HK-2 (cell line): ENCODE results near the gene EPN2.

Source experiments
- DNase-seq: peaks from one replicate; pipeline ENCODE4 v3.0.0-alpha.2; 2018; ENCODE audit not compliant: unreplicated experiment

EPN2 gene

DNA sequence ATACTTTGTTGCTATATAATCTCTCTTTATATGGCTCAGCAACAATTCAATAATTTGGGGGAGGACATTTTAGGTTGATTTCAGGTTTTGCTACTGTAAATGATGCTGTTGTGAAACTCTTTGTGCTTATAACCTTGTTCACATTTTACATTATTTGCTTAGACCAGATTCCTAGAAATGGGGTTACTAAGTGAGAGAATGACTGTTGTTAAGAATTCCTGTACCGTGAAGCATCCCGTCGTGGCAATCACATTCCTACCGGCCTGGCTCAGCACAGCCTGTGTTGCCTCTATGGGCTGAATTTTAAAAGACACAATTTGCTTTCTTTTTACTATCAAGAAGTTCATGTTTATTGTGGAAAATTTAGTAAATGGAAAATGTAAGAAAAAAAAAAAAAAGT lies 94.0 kb downstream of the EPN2 start:
- DNase-seq = peak; percentile 54

DNA sequence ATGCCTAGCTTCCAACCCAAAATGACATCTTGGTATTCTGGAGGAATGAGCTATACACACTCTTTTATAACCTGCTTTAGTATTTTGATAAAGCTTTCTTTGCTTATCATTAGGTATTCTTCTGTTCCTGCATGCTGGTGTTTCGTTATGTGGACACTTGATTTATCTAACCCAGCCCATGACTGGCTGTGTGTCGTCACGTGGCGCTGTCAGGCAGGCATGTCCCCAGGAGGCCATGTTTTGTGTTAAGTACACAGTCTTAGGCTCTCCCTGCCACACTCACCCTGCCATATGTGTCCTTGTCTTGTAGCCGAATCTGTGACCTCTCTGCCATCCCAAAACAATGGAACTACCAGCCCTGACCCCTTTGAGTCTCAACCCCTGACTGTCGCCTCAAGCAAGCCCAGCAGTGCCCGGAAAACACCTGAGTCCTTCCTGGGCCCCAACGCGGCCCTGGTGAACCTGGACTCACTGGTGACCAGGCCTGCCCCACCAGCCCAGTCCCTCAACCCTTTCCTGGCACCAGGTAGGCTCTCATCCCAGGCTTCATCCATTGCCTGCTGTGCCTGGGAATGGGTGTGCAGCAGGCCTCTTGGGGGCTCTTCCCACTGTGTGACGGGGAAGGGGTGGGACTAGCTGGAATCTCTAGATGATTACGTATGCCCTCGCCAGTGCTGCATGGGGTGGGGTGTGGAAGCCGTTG lies 94.5 kb downstream of the EPN2 start:
- no peak for DNase-seq

GRCh38 chr17:19332371-19333131 lies 95.4 kb downstream of the EPN2 start:
- DNase-seq = peak; percentile 51

DNA sequence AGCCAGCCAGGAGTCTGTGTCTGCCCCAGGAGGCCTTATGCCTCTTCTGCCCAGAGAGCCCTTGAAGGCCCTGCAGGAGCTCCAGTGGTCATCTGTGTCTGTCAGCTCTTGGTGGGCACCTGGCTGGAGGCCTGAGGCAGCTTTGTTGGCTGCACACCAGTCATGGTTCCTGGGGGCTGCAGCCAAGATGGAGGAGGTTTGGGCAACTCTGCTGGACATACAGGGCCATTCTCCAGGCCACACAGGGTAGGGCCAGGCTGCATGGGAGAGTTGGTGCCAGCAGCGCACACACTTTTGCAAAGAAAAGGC lies 95.9 kb downstream of the EPN2 start:
- DNase-seq = no peak

DNA sequence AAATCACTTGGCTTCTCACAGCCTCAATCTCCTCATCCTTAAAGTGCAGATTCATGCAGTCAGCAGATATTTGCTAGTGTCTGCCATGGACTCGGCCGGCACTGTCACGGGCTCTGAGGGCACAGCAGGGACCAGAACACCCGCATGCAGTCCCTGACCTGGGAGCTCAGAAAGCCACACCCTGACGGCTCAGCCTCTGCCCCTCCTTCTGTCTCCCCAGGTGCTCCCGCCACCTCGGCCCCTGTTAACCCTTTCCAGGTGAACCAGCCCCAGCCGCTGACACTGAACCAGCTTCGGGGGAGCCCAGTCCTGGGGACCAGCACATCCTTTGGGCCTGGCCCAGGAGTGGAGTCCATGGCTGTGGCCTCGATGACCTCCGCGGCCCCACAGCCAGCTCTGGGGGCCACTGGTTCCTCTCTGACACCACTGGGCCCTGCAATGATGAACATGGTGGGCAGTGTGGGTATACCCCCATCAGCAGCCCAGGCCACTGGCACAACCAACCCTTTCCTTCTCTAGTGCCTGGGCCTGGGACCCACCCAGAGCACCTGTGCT lies 96.6 kb downstream of the EPN2 start:
- DNase-seq = no peak

DNA sequence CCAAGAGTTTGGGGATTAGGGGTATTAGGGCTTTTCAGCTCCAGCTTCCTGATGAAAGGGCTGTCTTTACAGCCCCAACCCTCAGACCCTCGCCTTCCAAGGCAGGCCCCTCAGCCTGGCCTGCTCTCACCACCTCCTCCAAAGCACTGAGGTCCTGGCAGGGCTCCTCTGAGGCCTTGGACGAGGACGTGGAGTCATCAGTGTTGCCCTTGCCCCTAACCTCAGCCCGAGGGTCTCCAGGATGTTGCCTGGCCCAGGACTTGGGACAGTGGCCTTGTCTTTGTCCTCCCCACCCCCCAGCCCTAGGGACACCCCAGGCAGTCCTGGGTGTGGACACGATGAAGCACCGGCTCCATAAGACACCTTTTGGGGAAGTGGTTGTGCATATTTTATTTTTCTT lies 97.2 kb downstream of the EPN2 start:
- no peak for DNase-seq

GRCh38 chr17:19335951-19336631 lies 98.9 kb downstream of the EPN2 start:
- DNase-seq = no peak

DNA sequence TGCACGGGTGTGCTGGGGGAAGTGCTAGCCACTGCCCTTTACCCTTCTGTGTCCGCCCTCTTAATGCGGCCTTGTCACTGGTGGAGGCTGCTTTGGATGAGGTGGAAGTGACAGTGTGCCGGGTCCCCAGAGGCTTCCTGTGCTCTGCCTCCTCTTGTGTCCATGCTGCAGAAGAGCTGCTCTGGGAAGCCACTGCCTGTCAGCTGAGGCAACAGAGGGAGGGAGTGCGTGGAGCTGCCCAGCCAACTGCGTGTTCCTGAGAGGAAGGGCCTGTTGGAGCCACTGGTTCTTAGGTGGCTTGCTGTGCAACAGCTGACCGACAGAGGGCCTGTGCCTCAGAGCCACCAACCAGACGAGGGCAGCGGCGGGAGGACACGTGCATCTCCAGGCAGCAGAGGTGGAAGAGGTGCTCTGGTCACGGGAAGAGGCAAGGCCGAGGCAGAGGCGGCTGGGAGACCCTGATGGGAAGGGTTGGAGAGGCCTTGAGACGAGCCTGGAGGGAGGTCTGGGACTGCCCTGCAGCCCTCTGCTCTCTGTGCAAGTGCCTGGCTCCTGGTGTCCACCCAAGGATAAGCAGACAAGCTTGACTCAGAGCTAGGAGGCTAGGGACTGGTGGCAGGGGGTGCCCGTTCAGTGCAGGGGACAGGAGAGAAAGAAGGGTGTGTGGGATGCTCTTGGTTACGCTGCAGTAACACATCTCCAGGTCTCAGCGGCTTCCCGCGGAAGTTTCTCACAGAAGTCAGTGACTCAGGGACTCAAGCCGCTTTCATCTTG lies 100.0 kb downstream of the EPN2 start:
- no peak for DNase-seq

- DNase-seq = no peak
Observed at GRCh38 chr17:19337712-19338023, 100.5 kb downstream of the EPN2 start.

DNA sequence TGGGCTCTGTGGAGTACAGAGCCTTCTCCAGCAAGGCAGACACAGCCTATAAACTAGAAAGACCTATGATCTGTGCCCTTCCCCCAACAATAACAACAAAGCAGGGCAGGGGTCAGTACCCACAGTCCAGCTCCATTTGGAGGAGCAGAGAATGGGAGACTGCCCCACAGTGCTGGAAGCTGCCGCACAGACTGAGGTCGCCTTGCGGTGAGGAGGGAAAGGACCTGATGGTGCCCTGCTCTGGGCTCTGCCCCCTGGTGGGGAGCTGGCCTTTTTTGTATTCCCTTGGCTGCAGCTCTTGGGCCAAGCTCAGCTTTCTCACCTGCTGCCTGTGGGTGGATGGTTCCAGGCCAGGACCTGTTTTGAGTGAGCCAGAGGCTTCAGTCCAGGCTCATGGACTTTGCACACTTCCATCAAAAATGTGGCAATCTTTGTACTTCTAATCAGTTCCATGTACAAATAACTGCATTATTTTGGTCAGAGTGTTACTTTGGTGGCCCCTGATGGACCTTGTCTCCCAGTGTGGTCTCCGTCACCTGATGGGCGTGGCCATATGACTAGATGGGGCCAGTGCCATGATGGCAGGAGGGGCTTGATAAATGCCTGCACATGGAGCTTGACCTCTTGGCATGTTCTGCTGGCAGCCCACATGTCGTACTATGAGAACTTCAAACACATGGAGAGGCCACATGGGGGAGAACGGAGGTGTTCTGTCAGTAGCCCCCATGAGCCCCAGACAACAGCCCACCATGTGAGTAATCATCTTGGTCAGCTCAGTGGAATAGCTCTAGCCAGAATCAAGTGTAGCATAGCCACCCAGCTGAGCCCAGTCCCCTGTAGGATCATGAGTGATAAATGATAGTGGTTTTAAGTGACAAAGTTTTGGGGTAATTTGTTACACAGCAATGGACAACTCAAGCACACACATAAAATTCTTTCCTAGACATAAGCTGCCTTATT lies 101.1 kb downstream of the EPN2 start:
- peak; percentile 43 for DNase-seq

DNA sequence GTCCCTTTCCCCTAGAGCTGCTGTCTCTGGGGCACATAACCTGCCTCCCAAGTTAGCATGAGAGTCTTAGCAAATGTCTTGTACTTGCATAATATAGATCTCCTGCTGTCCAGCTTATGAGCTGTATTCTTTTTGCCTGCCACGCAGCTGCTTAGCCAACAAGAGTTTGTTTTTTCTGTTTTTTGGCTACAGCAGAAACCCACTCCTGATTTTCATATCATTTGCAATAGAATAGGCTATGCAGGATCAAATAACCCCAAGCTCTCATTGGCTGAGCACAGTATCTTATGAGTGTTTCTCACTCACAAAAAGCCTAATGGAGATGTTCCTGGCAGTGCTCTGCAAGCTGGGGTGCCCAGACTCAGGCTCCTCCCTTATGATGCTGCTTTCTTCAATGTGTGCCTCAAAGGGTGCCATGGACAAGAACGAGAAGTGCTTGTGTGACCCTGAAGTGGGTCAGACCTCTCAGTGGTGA lies 102.2 kb downstream of the EPN2 start:
- DNase-seq = no peak

- DNase-seq = no peak
Observed at GRCh38 chr17:19341211-19341631, 104.1 kb downstream of the EPN2 start.

GRCh38 chr17:19341641-19342610 lies 104.8 kb downstream of the EPN2 start:
- DNase-seq = no peak

GRCh38 chr17:19342611-19343255 lies 105.6 kb downstream of the EPN2 start:
- DNase-seq = no peak

- DNase-seq = no peak
Observed at GRCh38 chr17:19343256-19343630, 106.1 kb downstream of the EPN2 start.

- no peak for DNase-seq
Observed at GRCh38 chr17:19343671-19344151, 106.5 kb downstream of the EPN2 start.

DNA sequence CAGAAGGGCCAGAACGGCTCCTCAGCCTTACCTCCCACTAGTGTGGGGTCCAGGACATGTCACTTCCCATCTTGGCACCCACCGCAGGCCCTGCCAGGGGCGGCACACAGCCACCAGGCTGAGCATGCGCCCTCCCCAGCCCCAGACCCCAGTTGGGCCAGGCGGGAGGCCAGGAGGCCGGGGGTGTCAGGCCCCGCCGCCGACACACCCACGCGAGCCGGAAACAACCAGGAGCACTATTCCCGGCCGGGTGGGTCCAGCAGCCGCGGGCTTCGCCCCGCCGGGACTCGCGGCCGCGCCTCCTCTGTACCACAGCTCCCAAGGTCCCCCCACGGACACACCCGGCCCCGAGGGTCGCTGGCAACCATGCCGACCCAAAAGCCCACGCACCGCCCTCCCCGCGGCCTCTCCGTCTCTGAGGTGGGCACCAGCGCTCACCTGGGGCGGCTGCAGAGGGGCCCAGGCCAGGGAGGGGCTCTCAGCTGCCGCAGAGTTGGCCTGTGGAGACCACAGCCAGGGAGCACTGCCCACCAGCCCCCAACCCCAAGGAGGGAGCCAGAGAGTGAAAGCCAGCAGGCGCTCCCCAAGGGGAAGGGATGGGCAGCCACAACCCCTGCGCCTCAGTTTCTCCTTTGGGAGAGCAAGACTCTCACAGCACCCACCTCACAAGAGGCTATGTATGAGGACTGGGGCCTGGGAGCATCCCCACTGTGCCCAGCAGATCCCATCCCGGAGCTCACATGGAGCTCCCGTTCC lies 107.3 kb downstream of the EPN2 start:
- no peak for DNase-seq

DNA sequence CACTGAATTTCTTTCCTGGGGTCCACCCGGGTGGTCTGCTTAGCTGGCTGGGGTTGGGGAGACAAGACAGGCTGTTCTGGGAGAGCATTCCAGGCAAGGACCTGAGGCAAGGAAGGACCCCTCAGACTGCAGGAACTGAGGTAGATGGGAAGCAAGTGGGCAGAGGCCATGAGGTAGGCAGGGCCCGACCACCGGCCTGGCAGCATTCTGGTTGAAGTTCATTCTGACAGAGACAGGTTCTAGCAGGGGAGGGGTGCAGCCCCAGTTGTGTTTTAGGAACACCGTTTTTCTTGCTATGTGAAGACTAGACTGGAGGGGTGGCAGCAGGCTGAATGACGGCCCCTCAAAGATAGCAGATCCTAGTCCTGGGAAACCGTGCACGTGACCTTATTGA lies 107.9 kb downstream of the EPN2 start:
- no peak for DNase-seq
